ENCODE measurements around the gene RNF7.
"Not testable (repeated sequence)": the region's sequence is repeated elsewhere in the genome, so short reads cannot be mapped to it uniquely, and the experiment has no call there.

Gene RNF7

GRCh38 chr3:141783632-141784031 lies 45.5 kb downstream of the RNF7 start:
- DNase-seq, result no peak

- no peak for DNase-seq
Measured at GRCh38 chr3:141784096-141784495, 46.0 kb downstream of the RNF7 start.

- DNase-seq, result no peak
Measured at GRCh38 chr3:141784531-141784930, 46.4 kb downstream of the RNF7 start.

- DNase-seq, result no peak
Measured at GRCh38 chr3:141788149-141788548, 50.1 kb downstream of the RNF7 start.

GRCh38 chr3:141788750-141789149 lies 50.7 kb downstream of the RNF7 start:
- not testable (repeated sequence) for DNase-seq

GRCh38 chr3:141789281-141789680 lies 51.2 kb downstream of the RNF7 start:
- DNase-seq, result no peak

GRCh38 chr3:141790171-141790570 lies 52.1 kb downstream of the RNF7 start:
- DNase-seq, result no peak

GRCh38 chr3:141792495-141792894 lies 54.4 kb downstream of the RNF7 start:
- no peak for DNase-seq

- no peak for DNase-seq
Measured at GRCh38 chr3:141793476-141794260, 55.6 kb downstream of the RNF7 start.

- no peak for DNase-seq
Measured at GRCh38 chr3:141795276-141795675, 57.2 kb downstream of the RNF7 start.

- no peak for DNase-seq
Measured at GRCh38 chr3:141795741-141796080, 57.6 kb downstream of the RNF7 start.

- peak; percentile 81 for DNase-seq
Measured at GRCh38 chr3:141796081-141796888, 58.2 kb downstream of the RNF7 start.

Data from KG1 (cell line).